ENCODE data around the gene VAV1.
"Not testable (repeated sequence)": the region's sequence is repeated elsewhere in the genome, so short reads cannot be mapped to it uniquely, and the experiment has no call there.

Gene VAV1

DNA sequence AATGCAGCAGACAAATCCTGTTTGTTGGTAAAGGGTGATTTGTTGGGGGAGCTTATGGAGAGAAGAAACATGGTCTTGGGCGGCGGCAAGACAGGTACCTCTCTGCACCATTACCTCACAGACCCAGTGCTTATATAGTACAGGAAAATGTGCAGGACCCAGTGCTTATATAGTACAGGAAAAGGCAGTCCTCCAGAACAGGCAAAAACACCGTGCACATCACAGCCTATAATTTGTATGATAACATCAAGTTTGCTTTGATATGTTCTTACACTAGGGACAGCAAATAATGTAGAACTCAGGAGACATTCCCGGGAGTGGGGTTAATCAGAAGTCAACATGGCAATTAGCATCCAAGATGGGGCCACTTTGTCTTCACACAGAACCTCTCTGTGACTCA is 20.9 kb downstream of the VAV1 start:
- DNase-seq, result no peak

DNA sequence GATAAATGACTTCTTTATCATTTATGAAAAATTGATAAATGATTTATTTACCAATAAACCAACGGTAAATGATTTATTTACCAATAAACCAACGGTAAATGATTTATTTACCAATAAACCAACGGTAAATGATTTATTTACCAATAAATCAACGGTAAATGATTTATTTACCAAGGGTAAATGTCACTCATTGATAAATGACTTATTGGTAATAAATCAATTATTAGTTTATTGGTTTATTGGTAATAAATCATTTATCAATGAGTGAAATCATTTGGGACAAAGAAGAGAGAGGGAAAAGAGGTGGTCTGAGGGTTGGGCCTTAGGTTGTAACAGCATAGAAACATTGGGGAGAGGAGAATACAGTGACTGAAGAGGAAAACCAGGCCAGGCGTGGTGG is 21.5 kb downstream of the VAV1 start:
- no peak for DNase-seq

DNA sequence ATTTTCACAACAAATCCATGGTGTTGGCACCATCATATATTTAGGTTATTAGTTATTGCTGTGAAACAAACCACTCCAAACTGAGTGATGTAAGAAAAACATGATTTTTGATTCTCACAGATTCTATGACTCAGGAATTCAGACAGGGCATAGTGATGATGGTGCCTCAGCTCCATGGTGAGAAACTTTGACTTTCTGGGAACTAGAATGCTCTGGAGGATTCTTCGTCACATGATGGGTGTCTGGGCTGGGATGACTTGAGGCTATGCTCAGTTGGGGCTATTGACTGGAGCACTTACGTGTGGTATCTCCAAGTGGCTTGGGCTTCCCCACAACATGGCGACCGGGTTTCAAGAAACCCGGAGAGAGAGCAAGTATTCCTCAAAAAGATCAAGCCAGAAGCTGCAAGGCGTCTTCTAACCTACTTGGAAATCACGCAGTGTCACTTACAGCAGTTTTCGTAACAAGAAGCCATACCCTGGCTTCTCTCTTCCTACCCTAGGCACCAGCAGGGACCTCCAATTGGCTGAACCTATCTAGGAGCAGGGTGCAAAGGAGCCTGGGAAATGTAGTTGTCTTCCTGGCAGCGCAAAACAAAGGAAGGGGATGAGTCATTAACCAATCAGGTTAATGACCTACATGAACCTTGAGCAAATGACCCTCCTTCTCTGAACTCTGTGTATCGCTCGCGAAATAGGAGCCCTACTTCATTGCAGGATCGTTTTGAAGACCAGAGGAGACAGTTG is 22.4 kb downstream of the VAV1 start:
- no peak for DNase-seq

DNA sequence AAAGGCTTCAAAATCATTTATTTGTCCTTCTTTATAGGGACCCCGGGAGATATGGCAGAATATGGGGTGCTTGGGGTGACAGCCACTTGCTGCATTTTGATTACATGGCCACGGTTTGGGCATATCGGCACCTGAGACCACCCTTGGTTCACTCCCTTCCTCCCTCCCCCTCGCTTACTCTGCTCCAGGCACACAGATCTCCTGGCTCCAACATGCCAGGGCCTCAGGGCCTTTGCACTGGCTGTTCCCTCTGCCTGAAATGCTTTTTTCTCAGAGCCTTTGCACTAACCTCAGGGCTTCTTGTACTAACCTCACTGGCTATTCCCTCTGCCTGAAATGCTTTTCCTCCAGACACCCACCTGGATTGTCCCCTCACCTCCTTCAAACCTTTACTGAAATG is 23.8 kb downstream of the VAV1 start:
- DNase-seq, result no peak

DNA sequence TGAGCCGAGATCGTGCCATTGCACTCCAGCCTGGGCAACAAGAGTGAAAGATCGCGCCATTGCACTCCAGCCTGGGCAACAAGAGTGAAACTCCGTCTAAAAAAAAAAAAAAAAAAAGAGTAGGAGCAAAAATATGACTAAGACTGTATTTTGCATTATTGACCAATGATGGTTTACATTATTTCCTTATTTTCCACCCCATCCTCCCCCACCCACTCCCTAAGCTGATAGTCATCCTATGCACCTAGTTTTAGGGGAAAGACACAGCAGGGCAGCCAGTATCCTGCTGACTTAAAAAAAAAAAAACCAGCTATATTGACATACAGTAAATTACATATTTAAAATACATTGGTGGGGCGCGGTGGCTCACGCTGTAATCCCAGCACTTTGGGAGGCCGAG is 25.1 kb downstream of the VAV1 start:
- DNase-seq, result no peak

DNA sequence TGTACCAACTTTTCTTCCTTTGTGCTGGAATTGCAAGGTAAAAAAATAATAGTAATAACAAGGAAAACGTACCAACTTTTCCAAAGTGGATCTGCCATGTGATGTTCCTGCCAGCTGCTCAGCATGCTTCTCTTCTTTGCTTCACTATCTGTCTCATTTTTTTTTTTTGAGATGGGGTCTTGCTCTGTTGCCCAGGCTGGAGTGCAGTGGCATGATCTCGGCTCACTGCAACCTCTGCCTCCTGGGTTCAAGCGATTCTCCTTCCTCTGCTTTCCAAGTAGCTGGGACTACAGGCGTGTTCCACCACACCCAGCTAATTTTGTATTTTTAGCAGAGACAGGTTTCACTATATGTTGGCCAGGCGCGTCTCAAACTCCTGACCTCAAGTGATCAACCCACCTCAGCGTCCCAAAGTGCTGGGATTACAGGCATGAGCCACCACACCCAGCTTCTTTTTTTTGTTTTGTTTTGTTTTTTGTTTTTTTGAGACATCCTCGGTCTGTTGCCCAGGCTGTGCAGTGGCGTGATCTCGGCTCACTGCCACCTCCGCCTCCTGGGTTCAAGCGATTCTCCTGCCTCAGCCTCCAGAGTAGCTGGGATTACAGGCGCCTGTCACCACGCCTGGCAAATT is 27.8 kb downstream of the VAV1 start:
- not testable (repeated sequence) for DNase-seq

DNA sequence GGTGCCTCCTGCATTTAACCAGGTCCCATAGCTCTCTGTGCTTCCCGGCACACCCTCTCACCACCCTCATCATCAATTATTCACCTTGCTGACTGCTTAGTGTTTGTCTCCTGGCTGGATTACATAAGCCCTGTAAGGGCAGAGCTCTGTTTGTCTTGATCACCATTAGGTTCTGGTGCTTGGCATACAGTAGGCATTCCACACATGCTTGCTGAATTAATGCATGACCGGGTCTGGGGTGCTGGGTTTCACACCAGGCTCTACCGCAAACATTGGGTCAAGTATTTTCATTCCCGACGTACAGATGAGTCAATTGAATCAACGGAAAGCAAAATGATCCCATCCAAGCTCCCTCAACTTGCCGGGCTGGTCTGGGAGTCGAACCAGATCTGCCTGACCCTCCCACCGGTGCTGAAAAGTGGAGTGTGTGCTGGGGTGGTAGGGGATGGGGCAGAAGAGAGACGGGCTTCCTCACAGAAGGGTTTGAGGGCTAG is 28.5 kb downstream of the VAV1 start:
- no peak for DNase-seq

DNA sequence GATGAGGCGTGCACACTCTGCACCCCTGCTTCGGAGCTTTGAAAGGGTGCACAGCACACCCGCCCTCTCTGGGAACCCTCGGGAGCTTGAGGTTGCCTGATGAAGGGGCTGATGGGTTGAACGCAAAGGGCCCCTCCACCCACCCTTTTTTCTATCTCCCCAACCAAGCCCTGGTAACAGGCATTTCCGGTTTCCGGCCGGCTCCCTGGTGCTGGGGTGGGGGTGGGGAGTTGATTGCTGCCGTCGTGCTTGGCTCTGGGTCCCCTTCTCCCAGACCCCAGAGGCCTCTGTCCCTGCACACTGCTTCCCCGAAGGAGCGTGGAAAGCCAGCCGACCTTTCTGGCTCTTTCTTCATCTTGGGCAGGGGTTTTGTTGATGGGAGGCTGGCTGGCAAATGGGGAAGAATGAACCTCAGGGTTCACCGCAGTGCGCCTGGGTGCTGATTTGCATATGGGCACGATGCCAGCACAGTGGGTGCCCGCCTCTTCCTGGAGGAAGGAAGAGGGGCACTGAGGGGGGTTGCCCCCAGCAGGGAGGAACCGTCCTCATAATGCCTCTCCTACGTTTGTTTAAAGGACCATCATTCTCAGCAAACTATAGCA is 29.1 kb downstream of the VAV1 start:
- DNase-seq, result no peak

DNA sequence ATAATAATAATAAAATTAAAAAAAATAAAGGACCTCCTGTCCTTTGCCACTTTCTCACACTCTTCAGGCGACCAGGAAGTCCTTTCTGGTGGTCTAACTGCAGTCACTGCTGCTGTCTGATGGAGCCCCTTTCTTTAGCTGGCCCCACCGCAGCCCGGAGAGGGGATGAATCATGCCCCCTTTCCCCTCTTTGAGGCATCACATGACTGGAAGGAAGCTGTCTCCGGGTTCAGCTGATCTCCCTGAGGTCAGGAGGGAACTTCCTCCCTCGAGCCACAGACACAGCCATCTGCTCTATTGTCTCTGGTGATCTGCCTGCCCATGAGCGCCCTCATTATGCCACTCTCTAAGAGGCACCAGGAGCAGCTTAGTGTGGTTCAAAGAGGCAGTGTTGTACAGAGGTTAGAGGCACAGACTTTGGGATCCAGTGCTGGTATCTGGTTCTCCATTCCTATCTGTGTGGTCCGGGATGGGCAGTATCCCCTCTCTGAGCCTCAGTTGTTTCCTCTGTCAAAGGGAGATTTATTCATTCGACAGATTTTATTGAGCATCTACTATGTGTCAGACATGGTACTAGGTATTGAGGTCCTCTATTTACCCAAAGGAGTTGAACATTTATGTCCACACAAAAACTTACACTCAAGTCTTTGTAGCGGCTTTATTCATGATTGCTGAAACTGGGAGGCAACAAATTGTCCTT is 30.0 kb downstream of the VAV1 start:
- no peak for DNase-seq

DNA sequence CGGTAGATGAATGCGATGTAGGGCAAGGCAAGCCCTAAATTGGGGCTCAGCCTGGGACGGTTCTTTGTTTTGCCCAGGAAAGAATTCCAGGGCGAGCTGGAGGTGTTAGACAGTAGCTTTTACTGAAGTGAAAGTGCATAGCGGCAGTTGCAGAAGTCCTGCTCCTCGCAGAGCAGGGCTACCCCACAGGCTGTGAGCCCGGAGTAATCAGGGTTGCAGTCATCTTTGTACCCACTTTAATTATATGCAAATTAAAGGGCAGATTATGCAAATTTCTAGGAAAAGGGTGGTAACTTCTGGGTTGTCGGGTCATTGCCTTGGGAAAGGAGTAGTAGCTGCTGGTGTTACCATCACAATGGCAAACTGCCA is 30.5 kb downstream of the VAV1 start:
- no peak for DNase-seq

DNA sequence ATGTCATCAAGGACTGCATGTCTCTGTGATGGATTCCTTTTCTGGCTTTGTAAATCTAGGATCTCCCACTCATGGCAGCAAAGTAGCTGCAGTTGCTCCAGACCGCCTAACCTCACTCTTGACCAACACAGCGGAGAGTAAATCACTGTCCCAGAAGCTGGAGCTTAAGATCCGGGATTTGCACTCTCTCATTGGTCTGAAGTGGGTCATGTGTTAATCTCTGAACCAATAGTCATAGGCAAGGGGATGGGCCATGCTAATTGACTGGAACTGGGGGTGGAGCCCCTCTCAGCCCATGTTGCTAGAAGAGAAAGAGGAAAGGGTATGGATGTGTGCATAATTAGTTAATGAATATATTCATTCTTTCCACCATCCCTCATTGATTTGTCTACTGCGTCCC is 34.0 kb downstream of the VAV1 start:
- no peak for DNase-seq

DNA sequence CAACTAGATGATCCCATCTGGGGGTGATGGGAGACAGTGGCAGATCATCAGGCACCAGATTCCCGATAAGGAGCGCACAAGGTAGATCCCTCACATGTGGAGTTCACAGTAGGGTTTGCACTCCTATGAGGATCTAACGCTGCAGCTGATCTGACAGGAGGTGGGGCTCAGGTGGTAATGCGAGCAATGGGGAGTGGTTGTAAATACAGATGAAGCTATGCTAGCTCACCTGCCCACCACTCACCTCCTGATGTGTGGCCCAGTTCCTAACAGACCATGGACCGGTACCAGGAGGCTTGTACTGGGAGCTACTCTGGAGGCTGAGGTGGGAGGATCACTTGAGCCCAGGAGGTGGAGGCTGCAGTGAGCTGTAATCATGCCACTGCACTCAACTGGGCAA is 34.8 kb downstream of the VAV1 start:
- no peak for DNase-seq

DNA sequence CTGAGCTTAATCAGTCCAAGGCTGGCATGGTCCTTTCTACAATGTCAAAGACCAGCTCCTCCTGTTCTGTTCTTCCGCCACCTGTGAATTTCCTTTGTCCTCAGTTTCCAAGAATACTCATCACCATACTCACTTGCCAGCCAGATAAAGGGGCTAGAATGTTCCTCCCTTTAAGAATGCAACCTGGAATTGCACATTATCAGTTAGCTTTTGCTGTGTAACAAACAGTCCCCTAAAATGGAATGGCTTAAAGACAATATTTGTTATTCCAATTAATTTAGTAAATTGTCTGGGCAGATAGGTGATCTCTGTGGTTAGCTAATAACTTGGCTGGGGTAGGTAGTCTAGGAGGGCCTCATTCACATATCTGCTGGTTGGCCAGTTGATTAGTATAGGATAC is 36.0 kb downstream of the VAV1 start:
- DNase-seq, result no peak

DNA sequence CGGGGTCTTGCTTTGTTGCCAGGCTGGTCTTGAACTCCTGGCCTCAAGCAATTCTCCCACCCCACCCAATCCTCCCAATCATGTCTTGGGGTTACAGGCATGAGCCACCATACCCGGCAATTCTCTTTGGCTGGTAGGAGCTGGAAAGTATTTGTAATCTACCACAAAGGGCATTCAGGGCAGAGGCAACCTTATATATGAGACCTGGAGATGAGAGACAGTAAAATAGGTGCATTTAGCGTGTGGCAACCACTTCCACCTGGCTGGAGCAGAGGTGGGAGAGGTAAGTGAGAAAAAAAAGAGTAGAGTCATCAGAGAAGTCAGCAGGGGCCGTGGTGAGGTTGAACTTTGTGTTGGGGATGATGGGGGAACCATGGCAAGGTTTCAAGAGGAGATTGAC is 36.8 kb downstream of the VAV1 start:
- no peak for DNase-seq

DNA sequence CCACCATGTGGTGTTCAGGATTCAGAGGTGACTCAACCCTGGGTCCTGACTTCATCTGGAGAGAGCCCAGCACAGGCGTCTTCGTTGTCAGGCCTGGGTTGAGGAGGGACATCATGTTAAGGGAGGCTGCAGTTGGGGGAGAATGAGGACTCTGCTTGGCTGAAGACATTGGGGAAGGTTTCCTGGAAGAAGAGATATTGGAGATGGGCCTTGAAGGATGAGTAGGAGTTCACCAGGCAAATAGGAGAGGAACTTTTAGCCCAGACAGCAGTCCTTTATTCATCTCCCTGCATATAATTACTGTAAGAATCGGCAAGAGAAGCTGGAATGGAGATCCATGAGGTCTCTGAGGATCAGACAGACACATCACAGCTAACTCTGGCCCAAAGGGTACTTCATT is 38.9 kb downstream of the VAV1 start:
- DNase-seq, result no peak

DNA sequence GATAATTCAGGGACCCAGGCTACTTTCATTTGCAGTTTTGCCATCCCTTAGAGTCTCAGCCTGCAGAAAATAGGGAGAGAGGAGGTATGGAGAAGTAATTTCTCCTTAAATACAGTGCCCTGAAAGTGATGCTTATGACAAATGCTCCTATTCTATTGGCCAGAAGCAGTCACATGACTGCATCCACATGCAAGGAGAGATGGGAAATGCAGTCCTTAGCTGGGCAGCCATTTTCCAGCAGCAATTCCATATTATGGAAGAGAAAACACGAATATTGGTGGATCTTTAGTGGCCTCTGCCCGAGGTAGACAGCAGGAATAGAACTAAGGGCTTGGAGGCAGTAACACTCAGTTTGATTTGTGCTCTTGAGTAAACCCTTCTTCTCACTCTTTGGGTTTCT is 39.4 kb downstream of the VAV1 start:
- no peak for DNase-seq

DNA sequence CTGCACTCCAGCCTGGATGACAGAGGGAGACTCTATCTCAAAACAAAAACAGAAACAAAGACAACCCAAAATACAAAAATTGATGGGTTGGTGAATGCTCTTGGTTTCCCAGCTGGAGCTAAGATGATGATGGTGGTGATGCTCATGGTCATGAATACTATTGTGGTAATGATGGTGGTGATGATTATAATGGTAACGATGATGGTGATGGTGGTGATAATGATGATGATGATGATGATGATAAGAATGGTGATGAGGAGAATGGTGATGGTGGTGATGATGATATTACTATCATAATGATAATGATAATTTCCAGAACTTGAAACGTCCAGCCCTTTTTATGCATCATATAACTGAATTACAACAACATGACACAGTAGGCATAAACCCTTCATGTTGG is 40.1 kb downstream of the VAV1 start:
- DNase-seq, result no peak

DNA sequence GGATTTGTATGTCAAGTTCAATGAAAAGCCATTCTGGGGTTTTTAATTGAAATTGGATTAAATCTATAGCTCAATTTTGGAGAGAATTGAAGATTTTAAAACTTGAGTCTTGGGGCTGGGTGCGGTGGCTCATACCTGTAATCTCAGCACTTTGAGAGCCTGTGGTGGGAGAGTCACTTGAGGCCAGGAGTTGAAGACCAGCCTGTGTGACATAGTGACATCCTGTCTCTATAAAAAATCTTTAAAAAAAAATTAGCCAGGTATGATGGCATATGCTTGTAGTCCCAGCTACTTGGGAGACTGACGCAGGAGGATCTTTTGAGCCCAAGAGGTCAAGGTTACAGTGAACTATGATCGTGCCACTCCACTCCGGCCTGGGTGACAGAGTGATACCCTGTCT is 41.2 kb downstream of the VAV1 start:
- DNase-seq, result no peak

DNA sequence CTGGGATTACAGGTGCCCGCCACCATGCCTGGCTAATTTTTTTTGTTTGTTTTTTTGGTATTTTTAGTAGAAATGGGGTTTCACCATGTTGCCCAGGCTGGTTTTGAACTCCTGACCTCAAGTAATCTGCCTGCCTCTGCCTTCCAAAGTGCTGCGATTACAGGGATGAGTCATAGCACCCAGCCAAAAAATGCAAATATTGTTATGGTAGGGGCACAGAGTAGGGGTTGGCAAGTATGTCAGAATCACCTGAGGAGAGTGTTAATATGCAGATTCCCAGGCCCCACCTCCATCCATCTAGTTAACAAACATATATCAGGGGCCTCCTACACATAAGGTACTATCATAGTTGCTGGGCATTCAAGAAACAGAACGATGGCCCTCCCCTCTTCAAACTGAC is 44.7 kb downstream of the VAV1 start:
- no peak for DNase-seq

DNA sequence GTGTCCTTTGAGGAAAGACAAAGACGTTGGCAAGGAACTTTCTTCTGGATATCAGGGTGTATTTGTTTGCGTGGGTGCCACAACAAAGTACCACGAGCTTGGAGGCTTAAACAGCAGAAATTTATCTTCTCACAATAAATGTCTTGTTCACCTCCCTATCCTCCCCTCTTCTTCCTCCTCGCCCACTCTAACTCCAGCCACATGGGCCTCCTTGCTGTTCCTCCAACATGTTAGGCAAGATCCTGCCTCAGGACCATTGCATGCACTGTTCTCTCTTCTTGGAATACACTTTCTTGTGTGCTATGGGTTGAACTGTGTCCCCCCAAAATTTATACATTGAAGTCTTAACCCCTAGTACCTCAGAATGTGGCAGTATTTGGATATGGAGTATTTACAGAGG is 45.7 kb downstream of the VAV1 start:
- no peak for DNase-seq

DNA sequence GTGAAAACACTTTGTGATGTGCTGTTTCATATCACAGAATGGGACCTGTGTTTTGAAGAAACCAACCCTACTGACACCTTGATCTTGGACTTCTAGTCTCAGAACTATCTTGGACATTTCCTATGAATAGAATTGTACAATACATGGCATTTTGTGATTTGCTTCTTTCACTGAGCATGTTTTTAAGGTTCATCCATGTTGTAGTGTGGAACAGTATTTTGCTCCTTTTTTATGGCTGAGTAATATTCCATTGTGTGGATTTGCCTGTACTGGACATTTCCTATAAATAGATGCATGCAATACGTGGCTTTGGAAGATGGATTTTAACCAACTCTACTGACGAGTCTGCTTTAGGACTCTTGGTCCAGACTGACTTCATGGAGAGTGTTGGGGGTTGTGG is 46.8 kb downstream of the VAV1 start:
- DNase-seq, result no peak

DNA sequence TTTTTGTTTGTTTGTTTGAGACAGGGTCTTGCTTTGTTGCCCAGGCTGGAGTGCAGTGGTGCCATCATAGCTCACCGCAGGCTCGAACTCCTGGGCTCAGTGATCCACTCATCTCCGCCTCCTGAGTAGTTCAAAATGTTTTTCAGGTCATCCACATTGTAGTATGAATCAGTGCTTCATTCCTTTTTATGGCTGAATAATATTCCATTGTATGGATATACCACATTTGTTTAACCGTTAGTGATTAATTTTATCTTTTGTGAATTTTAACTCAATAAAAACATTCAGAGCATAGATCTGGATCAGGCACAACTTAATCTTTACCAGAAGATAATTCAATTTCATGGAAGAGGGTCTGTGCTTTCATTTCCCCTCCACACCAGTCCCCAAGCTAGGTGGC is 47.7 kb downstream of the VAV1 start:
- DNase-seq, result no peak

DNA sequence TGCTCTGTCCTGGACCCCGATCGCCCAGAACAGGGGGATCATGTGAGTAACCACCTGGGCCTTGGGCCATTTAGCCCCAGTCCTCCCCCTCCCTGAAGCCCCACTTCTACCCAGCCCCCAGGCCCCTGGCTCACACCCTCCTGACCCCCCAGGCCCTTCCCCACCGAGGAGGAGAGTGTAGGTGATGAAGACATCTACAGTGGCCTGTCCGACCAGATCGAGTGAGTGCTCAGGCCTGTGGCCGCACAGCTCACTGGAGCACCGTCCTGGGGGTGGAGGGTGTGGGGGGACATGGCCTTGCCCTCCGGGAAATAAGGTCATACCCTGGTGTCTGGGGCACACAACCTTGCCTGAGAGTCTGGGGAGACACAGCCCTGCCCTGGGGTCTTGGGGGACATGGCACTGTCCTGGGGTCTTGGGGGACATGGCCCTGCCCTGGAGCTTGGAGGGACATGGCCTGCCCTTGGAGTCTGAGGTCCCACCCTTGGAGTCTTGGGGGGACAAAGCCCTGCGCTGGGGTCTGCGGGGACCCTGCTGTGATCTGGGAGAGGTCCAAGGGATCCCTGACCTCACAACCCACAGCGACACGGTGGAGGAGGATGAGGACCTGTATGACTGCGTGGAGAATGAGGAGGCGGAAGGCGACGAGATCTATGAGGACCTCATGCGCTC is 49.3 kb downstream of the VAV1 start:
- DNase-seq, result no peak

DNA sequence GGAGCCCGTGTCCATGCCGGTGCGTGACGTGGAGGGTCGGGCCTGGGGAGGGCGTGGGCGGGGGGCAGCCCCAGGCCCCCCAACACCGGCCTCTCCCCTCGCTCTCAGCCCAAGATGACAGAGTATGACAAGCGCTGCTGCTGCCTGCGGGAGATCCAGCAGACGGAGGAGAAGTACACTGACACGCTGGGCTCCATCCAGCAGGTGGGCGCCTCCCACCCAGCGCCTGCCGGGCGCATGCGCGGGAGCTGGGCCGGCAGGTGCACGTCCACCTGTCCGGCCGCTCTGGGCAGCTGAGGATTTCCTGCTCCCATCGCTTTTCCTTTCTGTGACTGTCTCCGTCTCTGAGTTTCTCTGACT is 49.8 kb downstream of the VAV1 start:
- no peak for DNase-seq
